OCI-M2 (cell line): ENCODE data around the gene ZNF280D.

Experiments used
- DNase-seq: peaks from one replicate; lab custom pipeline; 2025; ENCODE audit not compliant: unreplicated experiment; lab: John Stamatoyannopoulos, UW

The ZNF280D gene

DNA sequence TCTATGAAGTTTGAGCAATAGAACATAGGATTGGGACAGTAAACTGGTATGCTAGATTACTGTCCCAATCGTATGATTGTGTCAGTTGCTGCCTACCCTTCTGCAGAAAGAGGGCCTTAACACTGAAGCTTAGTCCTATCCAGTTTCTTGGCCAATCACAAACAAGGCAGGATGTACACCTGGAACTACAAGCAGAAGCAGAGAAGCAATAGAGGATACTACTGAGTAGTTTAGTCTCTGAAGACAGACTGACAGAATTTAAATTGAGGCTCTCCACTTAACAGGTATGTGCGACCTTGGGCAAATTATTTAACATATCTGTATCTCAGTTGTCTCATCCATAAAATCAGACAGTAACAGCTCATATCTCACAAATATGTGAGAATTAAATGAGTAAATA, 85.0 kb downstream of the ZNF280D start:
- no peak for DNase-seq

- no peak for DNase-seq
Observed at GRCh38 chr15:56640549-56640948, 92.8 kb downstream of the ZNF280D start.

GRCh38 chr15:56640127-56640526, 93.2 kb downstream of the ZNF280D start:
- DNase-seq: no peak

- no peak for DNase-seq
Observed at GRCh38 chr15:56639631-56640030, 93.7 kb downstream of the ZNF280D start.

DNA sequence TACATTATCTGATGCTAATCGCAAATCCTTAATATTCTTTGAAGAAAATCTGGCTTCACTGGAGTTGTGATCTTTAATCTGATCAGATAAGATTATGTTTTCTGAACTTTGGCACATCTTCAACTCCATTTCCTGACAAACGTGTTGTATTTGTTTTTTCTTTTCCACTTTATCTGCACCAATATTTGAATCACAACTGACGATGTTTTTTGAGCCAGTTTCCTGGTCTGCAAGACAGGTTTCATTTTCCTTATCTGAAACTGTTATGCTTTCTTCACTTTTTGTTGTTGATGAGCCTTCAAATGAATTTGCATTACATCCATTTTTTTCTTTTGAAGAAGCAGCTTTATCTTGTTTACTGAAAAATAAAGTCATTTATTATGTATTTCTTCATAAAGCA, 101.5 kb downstream of the ZNF280D start:
- DNase-seq: no peak

- no peak for DNase-seq
Observed at GRCh38 chr15:56628893-56629532, 104.3 kb downstream of the ZNF280D start.

- DNase-seq: no peak
Observed at GRCh38 chr15:56619887-56620286, 113.4 kb downstream of the ZNF280D start.

DNA sequence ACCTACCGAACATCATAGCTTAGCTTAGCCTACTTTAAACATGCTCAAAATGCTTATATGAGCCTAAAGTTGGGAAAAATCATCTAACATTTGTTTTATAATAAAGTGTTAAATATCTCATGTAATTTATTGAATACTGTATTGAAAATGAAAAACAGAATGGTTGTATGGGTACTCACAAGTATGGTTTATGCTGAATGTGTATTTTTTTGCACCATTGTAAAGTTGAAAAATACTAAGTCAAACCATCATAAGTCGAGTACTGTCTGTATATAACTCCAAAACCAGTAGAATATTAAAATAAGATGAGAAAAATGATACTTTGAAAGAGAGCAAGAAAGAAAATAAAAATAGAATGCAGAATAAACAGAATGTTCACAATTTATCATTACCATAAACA, 115.7 kb downstream of the ZNF280D start:
- no peak for DNase-seq

DNA sequence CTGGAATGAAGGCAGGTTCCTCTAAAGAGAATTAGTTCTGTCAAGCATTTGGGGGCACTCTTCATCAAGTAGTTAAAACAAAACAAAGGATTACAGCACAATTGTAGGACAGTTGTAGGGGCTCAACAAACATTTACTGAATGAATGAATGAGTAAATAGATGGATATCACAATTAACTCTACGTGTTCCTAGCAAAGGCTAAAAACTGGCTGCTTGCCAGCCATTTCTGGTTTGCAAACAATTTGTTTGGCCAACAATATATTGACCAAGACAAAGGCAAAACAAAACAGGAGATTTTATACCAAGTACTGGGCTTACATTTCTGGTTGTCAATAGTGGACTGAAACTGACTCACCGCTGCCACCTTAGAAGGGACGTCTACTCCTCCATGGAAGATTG, 116.8 kb downstream of the ZNF280D start:
- no peak for DNase-seq

- no peak for DNase-seq
Observed at GRCh38 chr15:56613811-56614210, 119.5 kb downstream of the ZNF280D start.

DNA sequence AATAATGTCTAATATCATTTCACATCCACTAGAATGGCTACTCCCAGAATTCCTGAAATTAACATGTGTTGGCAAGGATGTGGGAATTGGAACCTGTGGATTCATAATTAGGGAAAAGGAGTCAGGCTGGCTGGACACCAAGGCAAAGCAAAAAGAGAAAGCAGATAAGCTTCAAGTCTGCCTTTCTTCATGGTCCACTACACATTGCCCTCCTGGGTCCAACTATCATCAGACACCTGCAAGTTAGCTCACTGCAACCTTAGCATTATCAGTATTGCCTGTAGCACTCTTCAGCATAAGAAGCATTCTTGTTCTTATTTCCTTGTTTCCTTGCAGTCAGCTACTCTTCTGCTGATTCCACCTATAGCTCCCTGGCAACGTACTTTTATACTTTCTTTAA, 124.3 kb downstream of the ZNF280D start:
- DNase-seq: no peak

DNA sequence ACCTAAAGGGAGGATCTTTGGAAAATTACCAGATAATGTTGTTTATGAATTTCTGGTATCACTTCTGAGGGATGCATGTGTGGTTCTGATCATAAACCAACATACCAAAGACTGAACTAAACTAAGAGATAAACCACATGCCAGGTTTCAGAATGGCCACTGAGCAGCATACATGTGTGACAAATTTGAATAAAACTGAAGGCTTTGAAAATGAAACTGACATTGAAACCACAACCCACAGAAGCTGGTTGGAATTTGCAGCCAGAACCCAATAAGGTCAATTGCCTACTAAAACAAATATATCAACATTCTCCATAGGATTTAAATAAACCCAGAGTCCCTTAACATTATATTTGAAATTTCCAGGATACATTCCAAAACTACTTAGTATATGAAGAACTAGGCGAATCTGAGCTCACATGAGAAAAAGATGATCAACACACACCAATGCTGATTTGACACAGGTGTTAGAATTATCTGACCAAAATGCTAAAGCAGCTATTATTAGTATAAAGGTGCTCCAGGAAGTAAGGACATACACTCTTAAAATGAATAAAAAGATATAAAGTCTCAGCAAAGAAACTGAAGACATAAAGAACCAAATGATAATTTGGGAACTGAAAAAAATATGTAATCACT, 125.0 kb downstream of the ZNF280D start:
- DNase-seq: no peak

- no peak for DNase-seq
Observed at GRCh38 chr15:56602253-56602652, 131.1 kb downstream of the ZNF280D start.

GRCh38 chr15:56600380-56600779, 132.9 kb downstream of the ZNF280D start:
- DNase-seq: no peak

- DNase-seq: no peak
Observed at GRCh38 chr15:56598991-56599390, 134.3 kb downstream of the ZNF280D start.

GRCh38 chr15:56587686-56588085, 145.6 kb downstream of the ZNF280D start:
- DNase-seq: no peak

GRCh38 chr15:56586206-56586605, 147.1 kb downstream of the ZNF280D start:
- DNase-seq: no peak

GRCh38 chr15:56582785-56583184, 150.5 kb downstream of the ZNF280D start:
- no peak for DNase-seq
